DMS 273 (cell line): ENCODE data around the gene ALG9.

Source experiments
- DNase-seq: peaks from one replicate; lab custom pipeline; 2025; ENCODE audit not compliant: unreplicated experiment; lab: John Stamatoyannopoulos, UW

The ALG9 gene

DNA sequence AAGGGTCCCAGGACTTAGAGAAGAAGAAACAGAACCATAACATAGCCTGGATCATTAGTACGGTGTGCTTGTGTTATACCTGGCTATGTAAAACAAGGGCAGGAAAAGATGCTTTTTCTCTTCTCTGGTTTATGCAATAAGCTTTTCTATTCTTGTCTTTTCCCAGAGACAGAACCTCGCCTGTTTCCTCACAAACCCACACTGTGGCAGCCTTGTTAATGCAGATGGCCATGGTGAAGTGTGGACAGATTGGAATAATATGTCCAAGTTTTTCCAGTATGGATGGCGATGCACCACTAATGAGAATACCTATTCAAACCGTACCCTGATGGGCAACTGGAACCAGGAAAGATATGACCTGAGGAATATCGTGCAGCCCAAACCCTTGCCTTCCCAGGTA is 10.8 kb upstream of the ALG9 start:
- no peak for DNase-seq

DNA sequence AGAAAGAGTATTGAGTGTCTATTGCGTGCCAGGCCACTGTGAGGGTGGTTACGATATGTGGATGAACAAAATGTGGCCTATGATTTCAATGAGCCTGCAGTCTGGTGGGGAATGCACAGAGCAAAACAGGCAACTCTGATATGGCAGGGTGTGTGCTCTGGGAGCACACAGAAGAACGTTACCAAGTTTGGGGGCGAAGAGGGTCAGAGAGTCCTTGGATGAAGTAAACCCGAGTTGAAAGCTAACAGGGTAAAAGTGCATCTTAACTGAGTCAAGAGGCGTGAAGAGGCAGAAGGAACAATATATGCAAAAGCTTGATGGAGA is 8.2 kb upstream of the ALG9 start:
- peak; percentile 27 for DNase-seq

DNA sequence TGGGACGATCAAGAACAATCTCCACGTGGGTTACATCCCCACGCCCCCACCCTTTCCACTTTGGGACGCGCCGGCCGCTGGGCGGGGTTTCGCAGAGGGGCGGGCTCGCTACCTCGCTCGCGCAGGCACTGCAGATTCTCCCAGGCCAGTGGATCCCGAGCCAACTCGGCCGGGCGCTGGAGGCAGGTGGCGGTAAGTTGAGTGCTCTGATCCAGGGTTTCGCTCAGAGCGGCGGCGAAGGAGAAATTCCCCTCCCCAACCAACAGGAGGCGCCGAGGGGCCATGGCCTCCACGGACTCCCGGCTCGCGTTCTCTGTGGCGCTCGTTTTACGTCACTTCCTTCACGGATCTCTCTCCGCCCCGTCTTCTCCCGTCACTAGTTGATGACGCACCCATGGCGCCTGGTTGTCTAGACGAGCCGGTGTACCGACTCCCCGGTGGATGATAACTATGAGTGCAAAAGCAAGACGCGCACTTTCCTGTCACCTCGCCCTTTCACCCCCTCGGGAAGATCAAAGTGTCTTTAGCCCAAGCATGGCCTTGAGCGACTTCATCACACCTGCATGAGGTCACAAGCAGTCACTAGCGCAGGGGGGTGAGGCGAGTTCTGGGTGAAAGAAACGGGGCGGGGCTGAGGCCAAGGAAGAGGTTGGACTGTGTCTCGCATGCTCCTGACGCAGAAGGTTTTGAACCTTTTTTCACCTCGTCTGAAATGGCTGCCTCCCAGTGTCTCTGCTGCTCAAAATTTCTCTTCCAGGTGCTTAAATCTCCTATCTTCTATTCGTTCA is 7.7 kb upstream of the ALG9 start, which contains the start of the genes CFAP68 and FDXACB1:
CFAP68 (plus strand) TSS at position 693 of the 788 bp plus-strand sequence; CDS start at position 713, 20 bp downstream.
FDXACB1 (minus strand) TSS at position 317 of the 788 bp plus-strand sequence; CDS start at position 284, 33 bp downstream.
- DNase-seq, result peak; percentile 98

DNA sequence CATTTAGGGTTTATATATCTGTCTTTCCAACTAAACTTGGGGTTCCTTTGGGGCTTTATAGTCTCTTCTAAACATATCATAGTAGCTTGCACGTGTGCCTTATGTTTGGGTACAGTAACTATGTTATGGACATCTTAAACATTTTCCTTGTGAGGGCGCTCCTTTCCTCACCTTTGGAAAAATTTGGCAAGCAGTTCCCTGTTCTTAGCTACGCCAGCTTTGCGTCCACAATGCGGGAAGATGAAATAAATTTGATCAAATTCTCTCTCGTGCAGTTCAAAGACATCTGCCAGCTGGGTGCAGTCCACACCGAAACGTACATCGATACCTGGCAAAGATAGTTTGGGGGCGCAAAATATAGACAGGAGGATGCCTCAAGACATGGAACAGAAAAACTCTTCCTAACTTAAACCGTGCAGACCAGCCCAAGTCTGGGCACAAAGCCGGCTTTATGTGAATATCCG is 7.0 kb upstream of the ALG9 start:
- peak; percentile 73 for DNase-seq

- DNase-seq, result peak; percentile 18
Observed at GRCh38 chr11:111871693-111872161, 346 bp upstream of the ALG9 start.

DNA sequence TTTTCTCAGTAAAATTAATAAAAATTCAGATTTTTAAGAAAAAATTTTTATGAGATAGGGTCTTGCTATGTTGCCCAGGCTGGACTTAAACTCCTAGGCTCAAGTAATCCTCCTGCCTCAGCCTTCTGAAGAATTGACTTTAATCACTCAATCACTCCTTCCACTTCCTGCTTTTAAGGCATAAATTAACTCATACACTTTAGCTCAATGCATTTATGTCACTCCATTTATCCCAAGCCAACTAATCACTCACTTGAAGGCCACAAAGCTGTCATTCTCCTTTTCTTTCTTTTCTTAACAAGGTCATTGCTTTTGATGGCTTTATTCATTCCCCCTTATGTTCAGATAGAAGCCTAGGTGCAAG is 877 bp downstream of the ALG9 start:
- no peak for DNase-seq

GRCh38 chr11:111870113-111870512 is 1.3 kb downstream of the ALG9 start:
- DNase-seq, result no peak

GRCh38 chr11:111860257-111860656 is 11.1 kb downstream of the ALG9 start:
- DNase-seq, result no peak

DNA sequence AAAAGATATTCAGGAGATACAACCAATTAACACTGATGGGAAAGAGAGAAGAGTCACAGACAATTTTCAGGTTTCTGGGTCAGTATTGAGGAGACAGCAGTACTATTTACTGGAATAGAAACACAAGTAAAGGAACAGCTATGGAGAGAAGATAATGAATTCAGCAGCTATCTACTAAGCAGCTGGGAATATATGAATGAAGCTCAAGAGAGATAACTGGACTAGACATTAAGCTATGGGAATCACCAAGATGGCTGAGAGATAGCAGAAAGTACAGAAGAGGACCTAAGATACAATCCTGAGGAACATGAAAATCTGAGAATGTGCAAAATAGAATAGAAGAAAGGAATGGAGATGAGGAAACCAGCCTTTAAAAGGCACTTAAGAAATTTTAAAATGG is 15.9 kb downstream of the ALG9 start:
- DNase-seq, result no peak

DNA sequence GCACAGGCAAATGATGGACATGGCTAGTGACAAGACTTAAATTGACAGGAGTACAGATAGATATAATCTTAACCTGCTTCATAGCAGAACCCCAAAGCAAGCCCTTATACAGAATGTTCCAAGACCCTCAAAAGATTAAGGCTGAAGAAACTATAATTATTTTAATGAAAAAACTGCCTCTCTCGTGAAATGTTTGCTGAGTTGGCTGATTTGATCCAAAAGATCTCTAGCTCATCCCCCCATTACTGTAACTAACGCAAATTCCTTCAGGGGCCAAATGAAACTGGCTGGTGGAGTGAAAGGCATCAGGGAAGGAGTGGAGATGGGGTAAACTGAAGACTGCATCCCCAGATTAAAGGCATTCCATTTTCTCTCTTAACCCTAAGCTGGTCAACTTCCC is 19.3 kb downstream of the ALG9 start:
- no peak for DNase-seq

DNA sequence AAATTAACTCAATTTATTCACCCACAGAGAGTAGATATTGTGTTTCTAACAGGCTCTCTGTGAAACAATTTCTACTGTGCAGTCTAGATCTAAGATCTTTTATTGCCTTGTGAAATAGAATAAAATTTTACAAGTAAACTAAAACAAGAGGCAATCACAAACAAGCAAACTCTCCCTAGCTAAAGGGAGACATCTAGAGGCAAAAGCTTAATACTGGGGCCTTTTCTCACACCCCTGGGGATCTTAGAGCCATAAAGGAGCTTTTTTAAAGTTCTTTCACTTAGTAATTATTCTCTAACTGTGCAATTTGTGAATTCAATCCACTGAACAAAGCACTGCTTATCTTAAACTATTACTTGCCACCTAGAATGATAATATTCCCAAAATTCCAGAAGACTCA is 19.7 kb downstream of the ALG9 start:
- peak; percentile 9 for DNase-seq

DNA sequence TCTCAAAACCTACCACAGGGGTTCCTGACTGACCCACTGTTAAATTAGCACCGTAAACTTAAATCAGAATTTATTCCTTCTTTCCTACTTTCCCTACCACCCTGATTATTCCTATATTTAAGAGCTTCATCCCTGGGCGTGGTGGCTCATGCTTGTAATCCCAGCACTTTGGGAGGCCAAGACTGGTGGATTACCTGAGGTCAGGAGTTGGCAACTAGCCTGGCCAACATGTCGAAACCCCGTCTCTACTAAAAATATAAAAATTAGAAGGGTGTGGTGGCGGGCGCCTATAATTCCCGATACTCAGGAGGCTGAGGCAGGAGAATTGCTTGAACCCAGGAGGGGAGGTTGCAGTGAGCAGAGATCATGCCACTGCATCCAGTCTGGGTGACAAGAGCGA is 20.3 kb downstream of the ALG9 start:
- no peak for DNase-seq

GRCh38 chr11:111849631-111850030 is 21.8 kb downstream of the ALG9 start:
- DNase-seq, result no peak

DNA sequence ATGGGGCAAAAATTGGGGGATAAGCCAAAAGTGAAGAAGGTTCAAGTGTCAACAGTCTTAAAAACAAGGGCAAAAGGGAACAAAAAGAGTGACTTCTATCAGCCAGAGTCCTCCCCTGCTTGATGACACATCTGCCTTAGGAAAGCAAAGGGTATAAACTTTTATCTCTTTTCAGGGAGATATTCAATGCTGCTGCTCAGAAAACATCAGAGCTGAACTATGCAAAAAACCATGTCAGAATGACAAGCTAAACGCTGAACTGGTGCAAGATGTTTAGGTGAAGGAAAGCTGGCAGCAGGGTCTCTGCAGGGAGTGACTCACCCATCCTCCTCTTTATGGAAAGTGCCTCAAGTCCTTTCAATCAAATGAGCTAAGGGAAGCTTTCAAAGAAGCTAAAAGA is 24.7 kb downstream of the ALG9 start:
- DNase-seq, result no peak

DNA sequence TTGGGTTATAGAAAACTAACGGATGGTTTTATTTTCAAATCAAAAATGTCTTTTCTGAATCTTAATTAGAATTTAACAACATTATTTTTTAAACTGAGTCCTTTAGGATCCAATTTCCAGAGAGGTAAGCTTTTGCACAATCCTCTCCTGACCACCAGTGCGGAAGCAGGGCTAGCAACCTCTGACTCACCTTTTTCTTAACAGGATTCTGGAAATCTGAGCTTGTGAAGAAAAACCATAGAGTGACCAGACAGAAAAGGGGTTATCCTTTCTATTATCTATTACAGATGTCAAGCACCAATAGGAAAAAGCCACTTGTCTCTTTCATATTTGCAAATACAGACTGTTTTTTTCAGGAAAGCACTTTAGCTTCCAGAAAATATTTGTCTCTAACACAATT is 25.3 kb downstream of the ALG9 start:
- DNase-seq, result no peak

DNA sequence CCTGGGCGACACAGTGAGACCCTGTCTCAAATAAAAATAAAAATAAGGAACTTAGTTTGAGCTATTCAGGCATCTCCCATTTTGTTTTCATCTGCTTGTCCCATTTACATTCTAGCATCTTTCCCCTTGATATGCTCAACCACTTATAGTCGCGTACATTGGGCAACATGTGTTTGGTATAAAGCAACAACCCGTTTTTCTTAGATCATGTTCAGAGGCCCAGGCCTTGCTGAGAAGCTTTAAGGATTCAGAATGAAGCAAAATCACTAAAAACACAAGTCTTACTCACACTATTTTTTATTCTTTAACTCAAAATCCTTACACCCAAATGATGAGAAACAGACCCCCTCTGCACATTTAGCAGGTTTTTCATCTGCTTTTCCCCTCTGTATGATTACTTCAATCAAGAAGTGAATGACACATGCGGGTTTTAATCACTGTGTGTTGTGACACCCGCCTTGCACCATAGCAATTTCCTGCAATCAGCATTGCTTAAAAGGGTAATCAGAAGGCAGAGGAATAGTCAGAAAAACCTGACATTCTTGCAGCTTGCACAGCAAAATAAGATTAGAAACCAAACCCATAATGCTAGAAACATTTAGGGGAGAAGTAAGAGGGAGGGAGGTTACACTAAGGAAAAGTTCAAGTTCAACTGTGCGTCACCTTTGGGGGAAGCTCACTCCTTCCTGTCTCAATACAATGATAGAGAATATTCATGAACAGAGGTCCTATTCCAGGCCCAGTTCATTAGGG is 25.9 kb downstream of the ALG9 start:
- no peak for DNase-seq

DNA sequence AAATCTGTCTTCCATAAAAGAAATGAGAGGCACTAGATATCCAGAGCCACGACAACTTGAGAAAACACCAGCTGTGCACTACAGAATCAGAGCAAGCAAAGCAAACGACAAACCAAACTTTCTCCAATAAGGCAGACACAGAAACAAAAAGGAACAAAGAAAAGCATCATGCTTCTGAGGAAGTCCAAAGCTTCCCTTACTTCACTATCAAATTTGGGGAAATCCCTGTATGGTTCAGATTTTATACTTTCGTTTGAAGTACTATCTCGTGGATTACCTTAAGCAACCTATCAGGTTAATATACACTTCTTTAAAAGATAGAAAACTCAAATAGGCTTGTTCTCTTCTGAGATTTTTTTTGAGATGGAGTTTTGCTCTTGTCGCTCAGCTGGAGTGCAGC is 27.7 kb downstream of the ALG9 start:
- no peak for DNase-seq

DNA sequence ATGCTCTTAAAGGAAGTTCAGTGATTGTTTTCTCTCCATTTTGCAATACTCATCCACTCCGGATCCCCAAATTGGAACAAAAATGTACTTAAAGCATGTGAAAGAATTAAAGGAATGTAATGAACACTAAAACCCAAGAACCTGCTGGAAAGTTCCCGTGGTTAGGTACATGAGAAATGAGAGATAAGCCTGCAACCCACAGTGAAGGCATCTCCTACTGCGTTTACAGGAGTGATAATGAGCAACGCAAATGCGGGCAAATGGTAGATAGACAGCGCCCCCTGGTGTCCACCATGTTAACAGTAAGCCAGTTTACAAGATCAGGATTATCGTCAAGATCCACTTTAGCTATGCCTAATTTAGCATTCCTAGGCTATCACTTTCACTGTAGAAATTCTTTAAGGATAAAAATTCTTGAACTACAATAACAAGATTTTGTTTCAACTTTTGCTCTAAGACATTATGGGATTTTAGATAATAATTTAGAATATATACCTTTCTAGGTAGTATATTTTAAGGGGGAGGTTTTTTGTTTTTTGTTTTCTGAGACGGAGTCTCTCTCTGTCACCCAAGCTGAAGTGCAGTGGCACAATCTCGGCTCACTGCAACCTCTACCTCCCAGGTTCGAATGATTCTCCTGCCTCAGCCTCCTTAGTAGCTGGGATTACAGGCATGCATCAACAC is 29.9 kb downstream of the ALG9 start:
- DNase-seq, result peak; percentile 83

DNA sequence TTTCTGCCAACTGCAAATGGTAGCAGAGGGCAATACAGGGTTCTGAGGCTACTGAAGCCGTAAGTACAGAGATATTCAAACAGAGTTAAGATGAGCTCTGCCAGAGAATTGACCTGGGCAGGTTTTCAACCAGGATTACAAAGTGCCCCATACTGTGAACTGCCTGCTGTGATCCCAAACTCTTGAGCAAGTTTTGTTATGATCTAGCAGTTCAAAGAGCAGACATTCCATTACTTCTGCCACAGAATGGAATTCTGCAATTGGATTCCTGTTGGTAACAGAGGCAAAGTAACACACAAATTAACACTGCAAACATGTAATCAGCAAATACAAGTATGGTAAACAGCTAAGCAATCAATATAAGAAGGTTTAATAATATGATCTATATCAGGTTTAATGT is 31.2 kb downstream of the ALG9 start:
- DNase-seq, result no peak

DNA sequence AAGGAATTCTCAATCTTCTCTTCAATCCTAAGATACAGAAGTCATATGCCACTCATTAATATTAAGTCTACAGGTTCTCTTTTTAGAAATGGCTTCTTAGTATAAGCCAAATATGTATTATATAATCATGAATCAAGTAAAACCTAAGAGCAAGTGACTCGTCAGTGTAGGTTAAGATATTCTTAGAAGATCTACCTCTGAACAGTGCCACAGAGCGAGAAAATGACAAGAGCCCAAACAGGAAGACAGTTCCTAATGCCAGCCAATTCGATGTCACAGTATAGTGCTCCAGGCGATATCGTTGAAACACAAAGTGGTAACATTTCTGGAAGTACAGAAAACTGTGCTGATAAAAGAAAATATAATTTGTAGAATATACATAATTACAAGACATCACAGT is 33.3 kb downstream of the ALG9 start:
- DNase-seq, result no peak

DNA sequence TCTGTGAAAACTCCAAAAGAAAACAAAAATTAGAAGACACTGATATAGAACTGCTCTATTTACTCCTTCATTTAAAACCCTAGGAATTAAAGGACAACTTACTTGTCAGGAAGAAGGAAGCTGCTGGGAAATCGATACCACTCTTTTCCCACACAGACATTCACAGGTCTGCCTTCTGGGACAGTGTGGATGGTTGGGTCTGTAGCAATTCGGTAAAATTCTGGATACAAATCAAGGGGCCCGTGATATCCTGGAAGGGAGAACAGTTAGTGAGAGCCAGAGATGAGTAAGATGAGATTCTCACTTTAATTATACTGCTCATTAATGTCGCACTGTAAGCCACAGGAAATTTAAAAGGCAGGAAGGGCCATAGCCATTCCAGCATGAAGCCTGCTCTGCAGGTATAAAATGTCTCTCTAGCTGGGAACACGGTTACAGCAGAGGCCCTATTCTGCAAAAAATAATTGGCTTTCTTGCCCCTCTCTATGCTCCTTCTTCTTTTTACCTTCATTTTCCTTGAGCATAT is 34.0 kb downstream of the ALG9 start:
- DNase-seq, result no peak
